COR-L47 (cell line): Measurements from ENCODE around the gene APOH.
A peak's percentile ranks its signal among the peaks of the same experiment; 100 is the strongest.

Experiments
- DNase-seq: peaks from one replicate; lab custom pipeline; 2025; lab: John Stamatoyannopoulos, UW

The APOH gene

GRCh38 chr17:66192378-66192687, 36.9 kb downstream of the APOH start:
- no peak for DNase-seq

GRCh38 chr17:66191593-66192377, 37.4 kb downstream of the APOH start, which contains the start of gene CEP112:
CEP112 (minus strand) TSS chr17:66192133.
- DNase-seq, result peak; percentile 92

DNA sequence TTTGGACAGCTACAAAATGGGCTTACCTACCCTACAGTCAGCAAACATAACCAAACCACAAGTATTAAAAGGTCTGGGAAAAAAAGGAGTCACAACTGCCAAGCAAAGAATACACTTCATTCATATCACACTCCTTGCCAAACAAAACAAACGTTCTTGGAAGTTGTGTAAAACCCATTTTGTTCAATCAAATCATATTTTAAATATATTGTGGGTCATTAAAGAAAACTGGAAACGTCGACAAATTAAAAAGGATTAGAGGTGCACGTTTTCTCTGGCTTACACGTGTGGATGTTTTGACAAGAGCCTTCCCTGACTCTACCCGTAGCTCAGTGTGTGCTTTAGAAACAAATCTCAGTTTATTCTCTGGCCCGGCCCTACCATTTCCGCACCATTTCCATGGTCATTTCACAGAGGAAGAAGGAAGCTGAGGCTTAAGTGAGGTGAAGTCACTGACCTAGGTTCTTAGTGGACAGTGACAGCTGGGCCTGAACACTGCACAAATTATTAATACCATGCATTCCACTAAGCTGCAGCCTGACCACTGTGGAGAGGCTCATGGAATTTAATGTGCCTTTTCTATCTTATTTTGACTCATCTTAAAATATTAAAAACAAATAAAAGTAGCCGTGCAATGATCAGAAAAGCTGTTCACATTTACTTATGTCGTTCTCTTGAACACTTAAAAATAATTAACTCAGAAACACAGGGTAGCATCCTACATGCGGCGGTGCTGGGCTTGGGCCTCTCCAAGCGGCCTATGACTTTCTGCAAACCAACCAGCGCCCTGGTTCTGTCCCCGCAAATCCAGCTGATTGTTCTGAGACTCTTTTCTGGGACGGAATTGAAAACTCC, 38.2 kb downstream of the APOH start:
- DNase-seq, result no peak

- no peak for DNase-seq
These were observed 41.5 kb downstream of the APOH start for GRCh38 chr17:66187718-66188117.

- DNase-seq, result no peak
These were observed 43.4 kb downstream of the APOH start for GRCh38 chr17:66185862-66186261.

GRCh38 chr17:66184392-66184791, 44.8 kb downstream of the APOH start:
- no peak for DNase-seq

DNA sequence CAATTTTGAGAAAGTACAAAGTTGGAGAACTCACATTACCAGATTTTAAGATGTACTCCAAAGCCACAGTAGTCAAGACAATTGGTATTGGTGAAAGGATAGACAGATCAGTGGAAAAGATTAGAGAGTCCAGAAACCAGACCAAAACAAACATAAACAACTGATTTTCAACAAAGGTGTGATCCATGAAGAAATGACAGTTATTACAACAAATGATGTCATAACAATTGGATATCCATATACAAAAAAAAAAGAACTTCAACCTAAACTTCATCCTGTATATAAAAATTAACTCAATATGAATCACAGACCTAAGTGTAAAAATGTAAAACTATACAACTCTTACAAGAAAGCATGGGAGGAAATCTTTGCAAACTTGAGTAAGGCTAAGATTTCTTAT, 45.7 kb downstream of the APOH start:
- DNase-seq, result no peak

GRCh38 chr17:66178642-66179041, 50.6 kb downstream of the APOH start:
- no peak for DNase-seq

GRCh38 chr17:66177048-66177447, 52.2 kb downstream of the APOH start:
- peak; percentile 6 for DNase-seq

GRCh38 chr17:66175892-66176291, 53.3 kb downstream of the APOH start:
- no peak for DNase-seq

DNA sequence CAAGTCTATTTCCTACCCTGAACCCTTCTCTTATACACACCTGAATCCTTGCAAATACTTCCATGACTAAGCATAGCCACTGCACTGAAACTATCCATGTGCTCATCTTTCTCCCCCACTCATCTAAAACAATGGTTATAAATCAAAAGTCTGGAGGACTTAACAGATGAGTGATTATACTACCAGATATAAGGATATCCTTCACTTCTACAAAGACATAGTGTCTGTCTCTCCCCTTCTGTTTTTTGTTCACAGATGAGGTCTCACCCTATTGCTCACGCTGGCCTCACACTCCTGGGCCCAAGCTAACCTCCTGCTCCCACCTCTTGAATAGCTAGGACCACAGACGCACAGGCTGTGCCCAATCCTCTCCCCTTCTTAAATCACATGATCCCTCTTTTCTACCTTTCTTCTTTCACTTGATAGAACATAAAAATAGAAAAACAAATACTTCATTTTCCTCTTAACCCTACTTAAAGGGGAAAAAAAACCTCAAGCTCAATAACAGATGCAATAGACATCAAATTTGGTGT, 56.5 kb downstream of the APOH start:
- DNase-seq, result no peak

- DNase-seq, result no peak
These were observed 57.1 kb downstream of the APOH start for GRCh38 chr17:66172144-66172543.

GRCh38 chr17:66171692-66172091, 57.5 kb downstream of the APOH start:
- DNase-seq, result no peak

- no peak for DNase-seq
These were observed 58.0 kb downstream of the APOH start for GRCh38 chr17:66171172-66171571.

DNA sequence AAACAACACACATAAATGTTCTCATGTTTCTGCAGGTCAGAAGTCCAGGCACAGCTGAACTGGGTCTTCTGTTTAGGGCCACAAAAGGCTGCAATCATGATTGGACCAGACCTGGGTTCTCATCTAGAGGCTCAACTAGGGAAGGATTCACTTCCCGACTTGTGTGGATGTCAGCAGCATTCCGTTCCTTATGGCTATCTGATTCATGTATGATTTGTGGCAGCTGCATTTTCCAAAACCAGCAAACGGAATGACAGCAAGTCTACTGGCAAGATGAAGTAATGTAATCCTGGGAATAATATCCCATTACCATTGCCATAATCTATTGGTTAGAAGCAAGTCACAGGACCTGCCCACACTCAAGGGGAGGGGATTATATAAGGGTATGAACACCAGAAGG, 59.4 kb downstream of the APOH start:
- DNase-seq, result no peak

DNA sequence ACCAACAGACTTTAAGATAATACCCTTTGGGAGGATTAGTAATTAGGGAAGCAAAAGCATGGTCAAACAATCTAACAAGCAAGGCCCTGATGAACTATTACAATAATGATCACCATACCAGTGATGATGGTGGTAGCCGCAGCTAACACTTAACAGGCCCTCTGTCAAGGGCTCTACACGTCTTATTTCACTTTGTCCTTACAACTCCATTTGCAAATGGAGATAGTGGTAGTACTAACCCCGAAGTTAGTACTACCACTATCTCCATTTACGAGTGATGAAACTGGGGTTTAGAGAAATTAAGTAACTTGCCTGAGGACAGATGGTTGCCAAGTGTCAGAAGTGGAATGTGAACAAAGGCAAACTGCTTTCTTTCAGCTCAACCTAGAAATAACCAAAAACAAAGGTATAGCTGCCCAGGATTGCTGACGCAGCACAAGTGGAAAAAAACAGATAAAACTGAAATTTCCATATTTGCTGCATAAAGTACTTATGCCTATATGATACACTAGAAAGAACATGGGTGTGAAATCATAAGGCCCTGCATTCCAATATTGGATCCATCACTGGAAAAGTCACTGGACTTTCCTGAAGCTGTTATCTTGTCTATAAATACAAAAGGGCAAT, 61.9 kb downstream of the APOH start:
- no peak for DNase-seq

DNA sequence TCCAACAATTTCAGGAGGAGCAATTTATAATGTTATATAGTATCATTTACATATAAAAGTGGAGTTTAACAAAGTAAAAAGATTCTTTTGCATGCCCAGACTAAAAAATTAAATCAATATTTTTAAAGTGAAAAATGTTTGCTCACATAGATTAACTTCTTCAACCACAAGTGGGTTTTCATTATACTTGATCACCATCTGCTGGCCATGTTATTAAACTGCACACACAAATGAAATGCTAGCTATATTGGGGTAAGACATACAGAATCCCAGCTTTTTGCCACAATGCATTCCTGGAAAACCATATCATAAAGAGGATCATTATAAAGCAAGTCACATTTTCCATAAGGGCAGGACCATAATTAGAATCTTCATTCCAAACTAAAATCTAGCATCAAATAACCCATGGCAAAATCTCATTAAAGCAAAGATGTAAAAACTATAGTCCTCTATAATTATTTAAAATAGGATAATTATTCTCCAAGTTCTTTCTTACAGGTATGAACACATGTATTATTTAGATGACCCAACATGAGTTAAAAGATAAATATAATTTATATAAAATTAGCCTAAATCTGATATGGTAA, 63.6 kb downstream of the APOH start:
- peak; percentile 18 for DNase-seq
